ENCODE data around the gene TREH. TPM values are rescaled to one million over a fixed set of nuclear protein-coding genes. Genes with fewer than 3 reads are reported as not detected.
A peak's percentile ranks its signal among the peaks of the same experiment; 100 is the strongest.

Gene TREH
- total RNA-seq, 1 experiment from 2014 or later = 0.15 TPM

DNA sequence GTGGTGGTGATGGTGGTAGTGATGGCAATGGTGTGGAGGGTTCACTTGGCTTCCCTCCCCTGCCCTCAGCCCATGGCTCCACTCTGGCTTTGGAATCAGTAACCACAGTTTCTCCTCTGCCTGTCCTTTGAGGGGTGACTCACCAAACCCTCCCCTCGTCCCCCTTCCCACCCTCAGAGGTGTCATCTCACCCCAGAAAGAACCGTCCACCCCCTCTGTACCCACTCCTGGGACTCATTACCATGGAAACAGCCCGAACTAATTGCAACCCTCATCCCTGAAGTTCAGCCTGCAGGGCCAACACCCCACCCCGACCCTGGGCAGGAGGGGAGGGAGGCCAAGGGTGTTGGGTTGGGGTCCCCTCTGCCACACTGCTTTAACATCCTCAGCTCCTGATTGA lies 45.5 kb downstream of the TREH start:
- H4K20me1 ChIP-seq (ENCODE audit: insufficient read depth) = no peaks in the 10 kb centered on the region
- no peaks in the 10 kb centered on the region for H3K9me3 ChIP-seq (ENCODE audit: control insufficient read depth in 1 of 2, insufficient read depth in 1 of 2, low read depth in 1 of 2, low read length in 2 of 2)
- peaks cover 1 to 2% of the 10 kb centered on the region in 2 experiments; a peak in 2 of 4 replicates for H3K36me3 ChIP-seq (ENCODE audit: control insufficient read depth in 1 of 2, insufficient read depth in 2 of 2, low read length in 2 of 2)
- H3K4me2 ChIP-seq (ENCODE audit: low read length) = peak overlapping the region; percentile 79
- intact Hi-C loops (cut with micrococcal nuclease) = no loop called here
- peaks cover 9 to 42% of the 10 kb centered on the region in 2 experiments; a peak in 3 of 4 replicates for H3K4me1 ChIP-seq (ENCODE audit: control insufficient read depth in 1 of 2, insufficient read depth in 2 of 2, low read length in 2 of 2)
- H3K4me3 ChIP-seq (replicated peaks in 1 of 2; ENCODE audit: low read depth in 1 of 2, low read length in 2 of 2) = peak overlapping the region; percentile 33 to 50; a peak in 1 of 4 replicates
- no peak overlapping the region for H2AFZ ChIP-seq (ENCODE audit: low read depth, low read length, poor library complexity, severe bottlenecking)
- ATAC-seq (no peak), DNase-seq (ENCODE audit: low read depth, low spot score) (no peak)
- no TSS peak for BruUV-seq (replicated peaks)
- no peaks in the 10 kb centered on the region for H3K79me2 ChIP-seq (ENCODE audit: insufficient read depth, low read length)
- TF ChIP-seq SRF (IDR thresholded peaks at IDR 0.05; ENCODE audit: low read depth) (no peak), SP1 (IDR thresholded peaks at IDR 0.05; ENCODE audit: low read depth) (no peak), CBX3 (IDR thresholded peaks at IDR 0.05; ENCODE audit: low read depth) (no peak), JUND (IDR thresholded peaks at IDR 0.05) (no peak), SIN3A (IDR thresholded peaks at IDR 0.05; ENCODE audit: low read depth) (no peak), POLR2A (IDR thresholded peaks at IDR 0.05; ENCODE audit: borderline replicate concordance, extremely low read depth, insufficient read depth, insufficient read length) (no peak), ZNF274 (IDR thresholded peaks at IDR 0.05; ENCODE audit: low read depth, low read length) (no peak), CEBPB (IDR thresholded peaks at IDR 0.05; ENCODE audit: low read depth) (no peak), EGR1 (IDR thresholded peaks at IDR 0.05; ENCODE audit: low read depth) (no peak), YY1 (IDR thresholded peaks at IDR 0.05; ENCODE audit: extremely low read depth, insufficient replicate concordance, low read depth, low read length) (no peak), ELF1 (IDR thresholded peaks at IDR 0.05; ENCODE audit: borderline replicate concordance, low read depth) (no peak), FOSL1 (IDR thresholded peaks at IDR 0.05; ENCODE audit: low read depth) (no peak)
- TF ChIP-seq, protein P1, sequence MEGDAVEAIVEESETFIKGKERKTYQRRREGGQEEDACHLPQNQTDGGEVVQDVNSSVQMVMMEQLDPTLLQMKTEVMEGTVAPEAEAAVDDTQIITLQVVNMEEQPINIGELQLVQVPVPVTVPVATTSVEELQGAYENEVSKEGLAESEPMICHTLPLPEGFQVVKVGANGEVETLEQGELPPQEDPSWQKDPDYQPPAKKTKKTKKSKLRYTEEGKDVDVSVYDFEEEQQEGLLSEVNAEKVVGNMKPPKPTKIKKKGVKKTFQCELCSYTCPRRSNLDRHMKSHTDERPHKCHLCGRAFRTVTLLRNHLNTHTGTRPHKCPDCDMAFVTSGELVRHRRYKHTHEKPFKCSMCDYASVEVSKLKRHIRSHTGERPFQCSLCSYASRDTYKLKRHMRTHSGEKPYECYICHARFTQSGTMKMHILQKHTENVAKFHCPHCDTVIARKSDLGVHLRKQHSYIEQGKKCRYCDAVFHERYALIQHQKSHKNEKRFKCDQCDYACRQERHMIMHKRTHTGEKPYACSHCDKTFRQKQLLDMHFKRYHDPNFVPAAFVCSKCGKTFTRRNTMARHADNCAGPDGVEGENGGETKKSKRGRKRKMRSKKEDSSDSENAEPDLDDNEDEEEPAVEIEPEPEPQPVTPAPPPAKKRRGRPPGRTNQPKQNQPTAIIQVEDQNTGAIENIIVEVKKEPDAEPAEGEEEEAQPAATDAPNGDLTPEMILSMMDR (IDR thresholded peaks at IDR 0.05 in 2 of 3, conservative IDR thresholded peaks at IDR 0.05 in 1 of 3; ENCODE audit: borderline replicate concordance in 1 of 3, insufficient read depth in 1 of 3, low read depth in 2 of 3, low read length in 2 of 3) = no peak
- TF ChIP-seq, protein P2, sequence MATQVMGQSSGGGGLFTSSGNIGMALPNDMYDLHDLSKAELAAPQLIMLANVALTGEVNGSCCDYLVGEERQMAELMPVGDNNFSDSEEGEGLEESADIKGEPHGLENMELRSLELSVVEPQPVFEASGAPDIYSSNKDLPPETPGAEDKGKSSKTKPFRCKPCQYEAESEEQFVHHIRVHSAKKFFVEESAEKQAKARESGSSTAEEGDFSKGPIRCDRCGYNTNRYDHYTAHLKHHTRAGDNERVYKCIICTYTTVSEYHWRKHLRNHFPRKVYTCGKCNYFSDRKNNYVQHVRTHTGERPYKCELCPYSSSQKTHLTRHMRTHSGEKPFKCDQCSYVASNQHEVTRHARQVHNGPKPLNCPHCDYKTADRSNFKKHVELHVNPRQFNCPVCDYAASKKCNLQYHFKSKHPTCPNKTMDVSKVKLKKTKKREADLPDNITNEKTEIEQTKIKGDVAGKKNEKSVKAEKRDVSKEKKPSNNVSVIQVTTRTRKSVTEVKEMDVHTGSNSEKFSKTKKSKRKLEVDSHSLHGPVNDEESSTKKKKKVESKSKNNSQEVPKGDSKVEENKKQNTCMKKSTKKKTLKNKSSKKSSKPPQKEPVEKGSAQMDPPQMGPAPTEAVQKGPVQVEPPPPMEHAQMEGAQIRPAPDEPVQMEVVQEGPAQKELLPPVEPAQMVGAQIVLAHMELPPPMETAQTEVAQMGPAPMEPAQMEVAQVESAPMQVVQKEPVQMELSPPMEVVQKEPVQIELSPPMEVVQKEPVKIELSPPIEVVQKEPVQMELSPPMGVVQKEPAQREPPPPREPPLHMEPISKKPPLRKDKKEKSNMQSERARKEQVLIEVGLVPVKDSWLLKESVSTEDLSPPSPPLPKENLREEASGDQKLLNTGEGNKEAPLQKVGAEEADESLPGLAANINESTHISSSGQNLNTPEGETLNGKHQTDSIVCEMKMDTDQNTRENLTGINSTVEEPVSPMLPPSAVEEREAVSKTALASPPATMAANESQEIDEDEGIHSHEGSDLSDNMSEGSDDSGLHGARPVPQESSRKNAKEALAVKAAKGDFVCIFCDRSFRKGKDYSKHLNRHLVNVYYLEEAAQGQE (IDR thresholded peaks at IDR 0.05; ENCODE audit: low read depth) = no peak
- ChIA-PET CTCF (interaction anchor here (1.2 kb wide), 1 partner anchor 12 kb away, joined by 3 read pairs; no protein-coding TSS in a partner anchor), RAD21 (ENCODE audit: low non-redundant PET in 1 of 2, low total read pairs in 2 of 2, uncharacterized antibody in 2 of 2, unreplicated experiment in 2 of 2) (no interaction called here), POLR2A (interaction anchor here (0.7 to 3.8 kb wide), 2 partner anchors 12 to 27 kb away, joined by 3 to 33 read pairs; partner anchors contain the start of gene PHLDB1)
- peak overlapping the region; percentile 54; the same call in 1 of the 2 replicates for H3K9ac ChIP-seq (ENCODE audit: low read length)
- H3K27me3 ChIP-seq (ENCODE audit: insufficient read depth, low read length) = no peaks in the 10 kb centered on the region
- no peaks in the 10 kb centered on the region for H3K9me2 ChIP-seq (ENCODE audit: insufficient read depth)
- H3K27ac ChIP-seq (ENCODE audit: low read depth, low read length) = 0 out of 2 replicates have a peak overlapping the region, but pooled peaks have one; percentile 11
